K562 (cell line): ENCODE data around the gene VARS1. TPM values are rescaled to one million over a fixed set of nuclear protein-coding genes. Genes with fewer than 3 reads are reported as not detected.

ENCODE experiments used
- AFF4 ChIP-seq: sonication (generic); formaldehyde crosslinking; IDR thresholded peaks from 2 replicates; pipeline ENCODE4 v1.8.0; 2023; ENCODE audit warnings: mild to moderate bottlenecking, missing genetic modification reagents
- BCL6 ChIP-seq: fragments of 250-450 bp; sonication (Bioruptor Pico); IDR thresholded peaks from 2 replicates; pipeline ENCODE4 v1.4.0; 2020
- CREB3 ChIP-seq: fragments of 450-650 bp; conservative IDR thresholded peaks from 2 replicates; pipeline ENCODE4 v1.6.1; 2016; ENCODE audit warnings: missing genetic modification characterization, low read depth, mild to moderate bottlenecking, missing compliant biosample characterization, moderate library complexity
- DNMT1 ChIP-seq: fragments of 450-650 bp; IDR thresholded peaks from 2 replicates; pipeline ENCODE4 v1.6.1; 2016; ENCODE audit warnings: antibody characterized with exemption, mild to moderate bottlenecking
- FOXM1 ChIP-seq, 2 experiments: fragments of 450-650 bp in 1 of 2; sonication (generic) in 1 of 2; formaldehyde crosslinking in 1 of 2; IDR thresholded peaks; 2 replicates each; pipeline versions ENCODE4 v1.6.1 to v1.9.0; 2017 to 2022; ENCODE audit warnings: low read depth in 2 of 2, mild to moderate bottlenecking in 2 of 2, missing genetic modification reagents in 1 of 2, moderate library complexity in 1 of 2
- GATAD2B ChIP-seq: fragments of 450-650 bp; IDR thresholded peaks from 2 replicates; pipeline ENCODE4 v1.6.1; 2017; ENCODE audit warnings: mild to moderate bottlenecking, borderline replicate concordance
- IFI16 ChIP-seq: fragments of 250-450 bp; sonication (Bioruptor Pico); IDR thresholded peaks from 2 replicates; pipeline ENCODE4 v2.1.2; 2022; ENCODE audit warnings: mild to moderate bottlenecking, inconsistent platforms
- MXI1 ChIP-seq: IDR thresholded peaks from 2 replicates; pipeline ENCODE4 v1.6.1; 2011; ENCODE audit warnings: low read depth, mild to moderate bottlenecking, improper control_type of control experiment, low read length
- NFE2 ChIP-seq: IDR thresholded peaks from 2 replicates; pipeline ENCODE4 v1.6.1; 2014; ENCODE audit warnings: antibody characterized with exemption, low read depth
- SIX5 ChIP-seq, 2 experiments: IDR thresholded peaks; 2 replicates each; pipeline ENCODE4 v1.6.1; 2011; ENCODE audit warnings: low read length in 2 of 2, borderline replicate concordance in 1 of 2, low read depth in 1 of 2, mild to moderate bottlenecking in 1 of 2, moderate library complexity in 1 of 2; ENCODE audit not compliant: insufficient read depth in 1 of 2
- SP2 ChIP-seq: IDR thresholded peaks from 2 replicates; pipeline ENCODE4 v1.6.1; 2011; ENCODE audit warnings: mild to moderate bottlenecking, low read depth, low read length, moderate library complexity; ENCODE audit not compliant: poor library complexity, severe bottlenecking; ENCODE audit errors: extremely low read depth
- TOE1 ChIP-seq, 2 experiments: fragments of 450-650 bp in 1 of 2; sonication (generic) in 1 of 2; formaldehyde crosslinking in 1 of 2; IDR thresholded peaks; 2 replicates each; pipeline versions ENCODE4 v1.7.1 to v1.8.0; 2016 to 2022; ENCODE audit warnings: borderline replicate concordance in 2 of 2, mild to moderate bottlenecking in 2 of 2, antibody characterized with exemption in 1 of 2, inconsistent platforms in 1 of 2, low read depth in 1 of 2, missing genetic modification reagents in 1 of 2, moderate library complexity in 1 of 2
- ZNF263 ChIP-seq: sonication (generic); formaldehyde crosslinking; IDR thresholded peaks from 2 replicates; pipeline ENCODE4 v1.8.0; 2022; ENCODE audit warnings: mild to moderate bottlenecking, missing genetic modification reagents, borderline replicate concordance
- ZNF655 ChIP-seq: fragments of 250-450 bp; sonication (Bioruptor Pico); IDR thresholded peaks from 2 replicates; pipeline ENCODE4 v1.5.0; 2021
- ZSCAN29 ChIP-seq: fragments of 450-650 bp; IDR thresholded peaks from 2 replicates; pipeline ENCODE4 v1.6.1; 2017
- polyA plus RNA-seq, 8 experiments: library from polyadenylated mRNA; depleted of rRNA in 4 of 8; stranded (reverse) in 5 of 8; unstranded in 3 of 8; fragments of >200 nt; fragmentation: Nextera tagmentation in 2 of 8; fragmentation: Illumina TruSeq in 1 of 8; extraction: Ambion mirVana in 2 of 8; extraction: Trizol in 1 of 8; gene quantifications; 2 replicates each; pipeline versions ENCODE4 v1.2.1 to v1.2.3, GENCODE V29; 2011 to 2014; ENCODE audit warnings: inconsistent platforms in 1 of 8, missing spikeins in 1 of 8
- total RNA-seq, 7 experiments: library from RNA; depleted of rRNA in 6 of 7; stranded (reverse); fragments of >200 nt in 6 of 7; fragmentation: Illumina TruSeq in 2 of 7; extraction: Trizol in 2 of 7; gene quantifications; 2 replicates each; pipeline versions ENCODE4 v1.2.1 to v1.2.3, GENCODE V29; 2011 to 2021; ENCODE audit warnings: low replicate concordance in 1 of 7
- TF ChIP-seq, protein P1 (sequence below), 2 experiments: fragments of 450-650 bp in 1 of 2; IDR thresholded peaks; 2 replicates each; pipeline ENCODE4 v1.6.1; 2011 to 2017; ENCODE audit warnings: low read depth in 2 of 2, antibody characterized with exemption in 1 of 2, borderline replicate concordance in 1 of 2, low read length in 1 of 2, mild to moderate bottlenecking in 1 of 2, mixed read lengths in 1 of 2; ENCODE audit not compliant: control insufficient read depth in 1 of 2

Gene VARS1
- total and polyA plus RNA-seq, 9 of the 15 experiments (the other 6 are each of a cell fraction or from before 2014, with no cell fraction given) = 2.9 to 488 (median 130) TPM

DNA sequence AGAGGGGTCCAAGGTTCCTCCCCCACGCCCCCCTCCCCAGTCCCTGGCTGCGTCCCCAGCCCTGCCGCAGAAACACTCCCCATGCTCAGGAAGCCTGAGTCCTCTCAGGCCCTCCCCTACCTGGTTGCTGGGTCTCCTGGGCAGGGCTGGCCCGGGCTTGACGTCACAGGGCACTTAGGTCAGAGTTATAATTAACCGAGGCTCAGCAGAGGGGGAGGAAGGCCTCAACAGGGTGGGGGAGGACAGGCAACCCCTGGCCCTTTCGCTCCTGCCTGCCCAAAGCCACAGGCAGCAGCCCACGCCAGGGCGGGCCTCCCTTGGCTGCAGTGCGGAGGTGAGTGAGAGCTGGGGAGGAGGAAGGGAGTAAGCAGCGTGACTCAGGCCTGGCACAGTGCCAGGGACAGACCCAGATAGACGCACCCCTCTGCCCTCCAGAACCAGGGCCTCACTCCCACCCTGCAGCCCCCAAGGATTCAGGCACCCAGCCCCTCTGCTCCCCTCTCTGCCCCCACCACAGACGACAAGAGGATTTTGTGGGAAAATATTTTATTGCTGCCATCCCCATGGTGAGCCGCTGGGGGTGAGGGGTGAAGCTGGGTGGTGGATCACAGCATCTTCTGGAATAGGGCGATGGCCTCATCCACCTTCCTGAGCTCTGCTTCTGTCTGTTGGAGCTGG lies 18.4 kb downstream of the VARS1 start, which contains the start of gene VWA7 (continued):
- TF ChIP-seq SP2 (no peak), TOE1 (IDR thresholded peaks at IDR 0.05; ENCODE audit: borderline replicate concordance) (peak; percentile 90; the same call in 1 of the 2 replicates), TOE1 (CRISPR knock-in tag; IDR thresholded peaks at IDR 0.05; ENCODE audit: borderline replicate concordance, low read depth) (no peak), ZNF655 (CRISPR knock-in tag) (no peak), AFF4 (CRISPR knock-in tag) (0 out of 2 replicates have a peak, but pooled peaks have one; percentile 43), MXI1 (no peak), NFE2 (peak; percentile 99), CREB3 (tag) (0 out of 2 replicates have a peak, but pooled peaks have one; percentile 20), SIX5 (IDR thresholded peaks at IDR 0.05; ENCODE audit: borderline replicate concordance in 1 of 2, insufficient read depth in 1 of 2, low read depth in 1 of 2, low read length in 2 of 2) (no peak), ZSCAN29 (peak; percentile 29), FOXM1 (IDR thresholded peaks at IDR 0.05; ENCODE audit: low read depth) (0 out of 2 replicates have a peak, but pooled peaks have one; percentile 32), FOXM1 (CRISPR knock-in tag; IDR thresholded peaks at IDR 0.05; ENCODE audit: low read depth) (peak; percentile 73; the same call in 1 of the 2 replicates), BCL6 (CRISPR knock-in tag) (0 out of 2 replicates have a peak, but pooled peaks have one; percentile 38), GATAD2B (no peak), IFI16 (CRISPR knock-in tag) (no peak), ZNF263 (CRISPR knock-in tag) (peak; percentile 90), DNMT1 (no peak; the same call in 1 of the 2 replicates)
- TF ChIP-seq, protein P1, sequence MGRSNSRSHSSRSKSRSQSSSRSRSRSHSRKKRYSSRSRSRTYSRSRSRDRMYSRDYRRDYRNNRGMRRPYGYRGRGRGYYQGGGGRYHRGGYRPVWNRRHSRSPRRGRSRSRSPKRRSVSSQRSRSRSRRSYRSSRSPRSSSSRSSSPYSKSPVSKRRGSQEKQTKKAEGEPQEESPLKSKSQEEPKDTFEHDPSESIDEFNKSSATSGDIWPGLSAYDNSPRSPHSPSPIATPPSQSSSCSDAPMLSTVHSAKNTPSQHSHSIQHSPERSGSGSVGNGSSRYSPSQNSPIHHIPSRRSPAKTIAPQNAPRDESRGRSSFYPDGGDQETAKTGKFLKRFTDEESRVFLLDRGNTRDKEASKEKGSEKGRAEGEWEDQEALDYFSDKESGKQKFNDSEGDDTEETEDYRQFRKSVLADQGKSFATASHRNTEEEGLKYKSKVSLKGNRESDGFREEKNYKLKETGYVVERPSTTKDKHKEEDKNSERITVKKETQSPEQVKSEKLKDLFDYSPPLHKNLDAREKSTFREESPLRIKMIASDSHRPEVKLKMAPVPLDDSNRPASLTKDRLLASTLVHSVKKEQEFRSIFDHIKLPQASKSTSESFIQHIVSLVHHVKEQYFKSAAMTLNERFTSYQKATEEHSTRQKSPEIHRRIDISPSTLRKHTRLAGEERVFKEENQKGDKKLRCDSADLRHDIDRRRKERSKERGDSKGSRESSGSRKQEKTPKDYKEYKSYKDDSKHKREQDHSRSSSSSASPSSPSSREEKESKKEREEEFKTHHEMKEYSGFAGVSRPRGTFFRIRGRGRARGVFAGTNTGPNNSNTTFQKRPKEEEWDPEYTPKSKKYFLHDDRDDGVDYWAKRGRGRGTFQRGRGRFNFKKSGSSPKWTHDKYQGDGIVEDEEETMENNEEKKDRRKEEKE (IDR thresholded peaks at IDR 0.05; ENCODE audit: borderline replicate concordance in 1 of 2, control insufficient read depth in 1 of 2, low read depth in 2 of 2, low read length in 1 of 2) = peak in 1 of 2 experiments; percentile 93; a peak in 3 of 4 replicates
